ENCODE data around the gene DGKI.

- TF ChIP-seq CTCF (IDR thresholded peaks at IDR 0.05) (no peak), MAZ (IDR thresholded peaks at IDR 0.05; ENCODE audit: borderline replicate concordance, low read depth, low read length) (no peak), POLR2A (IDR thresholded peaks at IDR 0.05; ENCODE audit: low read length) (no peak), RAD21 (conservative IDR thresholded peaks at IDR 0.05 in 1 of 2, IDR thresholded peaks at IDR 0.05 in 1 of 2) (no peak), PHF8 (IDR thresholded peaks at IDR 0.05; ENCODE audit: borderline replicate concordance, low read depth) (no peak)
These were observed 150.4 kb downstream of the DGKI start for GRCh38 chr7:137696376-137696775.
